Pancreas (tissue), 10 donors: ENCODE results near the gene KLHL26. TPM values are rescaled to one million over a fixed set of nuclear protein-coding genes. Genes with fewer than 3 reads are reported as not detected.
A peak's percentile ranks its signal among the peaks of the same experiment; 100 is the strongest.

ENCODE experiments used
- ATAC-seq, 4 donors: fragments of 200-7000 bp; cut with Tn5 transposase; one replicate each; pipeline versions ENCODE4 v1.8.0 to v1.9.1; 2020; ENCODE audit warnings: mild to moderate bottlenecking in 4 of 4, moderate library complexity in 4 of 4
- DNase-seq, 6 donors: peaks; one replicate each; pipeline ENCODE4 v3.0.0-alpha.2; 2020
- FAIRE-seq: peaks from 2 replicates; lab custom pipeline; 2012; peaks lifted over from hg19 to GRCh38; lab: Jason Lieb, UNC
- H3K27ac ChIP-seq, 4 donors: fragments of 200-600 bp; sonication (generic); 1 replicate in 3 of 4; 2 replicates in 1 of 4; pipeline versions ENCODE4 v1.5.0 to v1.8.0; 2020
- H3K27me3 ChIP-seq, 4 donors: fragments of 200-600 bp; one replicate each; pipeline ENCODE4 v1.8.0; 2021
- H3K36me3 ChIP-seq, 3 donors: fragments of 200-600 bp; sonication (generic) in 1 of 3; one replicate each; pipeline versions ENCODE4 v1.5.0 to v1.8.0; 2020 to 2021
- H3K4me1 ChIP-seq, 3 donors: fragments of 200-600 bp; one replicate each; pipeline ENCODE4 v1.8.0; 2021
- H3K4me3 ChIP-seq, 4 donors: fragments of 200-600 bp; sonication (generic) in 2 of 4; one replicate each; pipeline versions ENCODE4 v1.5.0 to v1.8.0; 2020 to 2021
- H3K9me3 ChIP-seq, 4 donors: fragments of 200-600 bp; one replicate each; pipeline ENCODE4 v1.8.0; 2021
- WGBS, 2 donors: extraction: QIAGEN DNeasy Blood & Tissue Kit; methylation state at CpG; one replicate each; pipeline ENCODE4 v1.1.7; 2013; 5-methylcytosine and 5-hydroxymethylcytosine counted together
- intact Hi-C, 3 donors: fragments of 100-400 bp; cut with DNase I; formaldehyde crosslinking; loops; one replicate each; pipeline versions ENCODE4 v1.11.1 to v1.14.2; 2022
- polyA plus RNA-seq, 2 donors: library from polyadenylated mRNA; stranded (reverse); fragments of 200-250 nt; gene quantifications; one replicate each; pipeline ENCODE4 v1.2.3, GENCODE V29; 2013
- total RNA-seq, 6 donors: library from RNA; stranded (reverse); fragmentation: NEBNext Ultra II Directional in 4 of 6; extraction: Animal tissue kit (Norgen Biotek cat#: 25700) in 4 of 6; gene quantifications; one replicate each; pipeline versions ENCODE4 v1.2.1 to v1.2.4, GENCODE V29; 2021 to 2023
- TF ChIP-seq, protein P1 (sequence below), 4 donors: fragments of 200-600 bp; sonication (generic) in 3 of 4; IDR thresholded peaks; one replicate each; pipeline versions ENCODE4 v1.5.0 to v1.8.0; 2021; ENCODE audit warnings: antibody characterized with exemption in 4 of 4
- donor health status: healthy with polysubstance abuse.
- donor health status: DM: no; HTN: no; CAD: no; lungs with moderate emphysema.
- donor health status: DM: no; HTN: no; CAD: no.
- donor health status: control.
- donor health status: control.
- donor health status: Bipolar disorder and iron deficiency.
- donor health status: DM: yes; HTN: yes; CAD: no.
- donor health status: DM: no; HTN: no; CAD: no.
- donor health status: DM: no; HTN: no; CAD: no.
- donor health status: DM: yes; HTN: yes; CAD: no.

KLHL26 gene
- total and polyA plus RNA-seq, 8 donors, result 3.2 to 7.8 (median 5.0) TPM

DNA sequence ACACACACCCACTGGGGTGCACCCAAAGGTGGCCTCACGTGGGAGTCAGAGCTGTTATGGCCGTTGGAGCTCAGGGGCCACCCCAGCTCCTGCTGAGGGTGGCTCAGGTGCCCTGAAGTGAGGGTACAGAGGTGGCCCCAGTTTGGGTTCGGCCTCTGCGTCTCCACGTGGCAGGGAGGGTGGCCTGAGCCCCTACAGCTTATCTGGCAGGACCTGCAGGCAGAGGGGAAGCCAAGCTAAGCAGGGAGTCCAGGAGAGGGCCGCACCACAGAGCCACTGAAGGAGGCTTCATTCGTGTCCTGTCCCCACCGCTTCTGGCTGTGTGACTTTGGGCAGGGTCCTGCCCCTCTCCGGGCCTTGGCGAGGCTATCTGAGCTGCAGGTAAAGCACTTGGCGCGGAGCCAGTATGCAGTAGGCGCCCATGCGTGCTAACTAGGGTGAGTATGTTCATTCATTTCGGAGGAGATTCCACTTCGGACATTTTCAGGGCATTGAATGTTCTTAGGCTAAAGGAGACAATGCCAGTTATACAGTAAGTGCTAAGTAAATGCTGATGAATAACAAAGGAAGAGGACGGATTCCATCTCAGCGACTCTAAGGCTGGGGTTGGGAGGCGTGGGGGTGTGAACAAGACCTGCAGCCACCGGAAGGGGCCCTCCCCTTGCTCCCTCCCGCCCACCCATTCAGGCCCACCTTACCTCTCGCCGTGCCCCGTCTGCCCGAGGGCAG, 43.3 kb upstream of the KLHL26 start:
- H3K27me3 ChIP-seq, result no peaks in the 10 kb centered on the region
- TF ChIP-seq, protein P1, sequence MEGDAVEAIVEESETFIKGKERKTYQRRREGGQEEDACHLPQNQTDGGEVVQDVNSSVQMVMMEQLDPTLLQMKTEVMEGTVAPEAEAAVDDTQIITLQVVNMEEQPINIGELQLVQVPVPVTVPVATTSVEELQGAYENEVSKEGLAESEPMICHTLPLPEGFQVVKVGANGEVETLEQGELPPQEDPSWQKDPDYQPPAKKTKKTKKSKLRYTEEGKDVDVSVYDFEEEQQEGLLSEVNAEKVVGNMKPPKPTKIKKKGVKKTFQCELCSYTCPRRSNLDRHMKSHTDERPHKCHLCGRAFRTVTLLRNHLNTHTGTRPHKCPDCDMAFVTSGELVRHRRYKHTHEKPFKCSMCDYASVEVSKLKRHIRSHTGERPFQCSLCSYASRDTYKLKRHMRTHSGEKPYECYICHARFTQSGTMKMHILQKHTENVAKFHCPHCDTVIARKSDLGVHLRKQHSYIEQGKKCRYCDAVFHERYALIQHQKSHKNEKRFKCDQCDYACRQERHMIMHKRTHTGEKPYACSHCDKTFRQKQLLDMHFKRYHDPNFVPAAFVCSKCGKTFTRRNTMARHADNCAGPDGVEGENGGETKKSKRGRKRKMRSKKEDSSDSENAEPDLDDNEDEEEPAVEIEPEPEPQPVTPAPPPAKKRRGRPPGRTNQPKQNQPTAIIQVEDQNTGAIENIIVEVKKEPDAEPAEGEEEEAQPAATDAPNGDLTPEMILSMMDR (IDR thresholded peaks at IDR 0.05), result no peak
- intact Hi-C loops, result no loop called here
- ATAC-seq (no peak), DNase-seq (peak in 1 of 6 donors; percentile 84), FAIRE-seq (no peak)
- peaks cover 0 to 6% (median 0%) of the 10 kb centered on the region in 3 donors for H3K36me3 ChIP-seq
- no peak overlapping the region for H3K27ac ChIP-seq
- WGBS, 2 donors, result 38 to 43% methylated on average over 21 to 25 of the region's 25 CpGs
- no peaks in the 10 kb centered on the region for H3K9me3 ChIP-seq
- H3K4me3 ChIP-seq, result peak overlapping the region in 2 of 4 donors; percentile 19 to 38
- H3K4me1 ChIP-seq, result peaks cover 5 to 16% (median 8%) of the 10 kb centered on the region in 3 donors

DNA sequence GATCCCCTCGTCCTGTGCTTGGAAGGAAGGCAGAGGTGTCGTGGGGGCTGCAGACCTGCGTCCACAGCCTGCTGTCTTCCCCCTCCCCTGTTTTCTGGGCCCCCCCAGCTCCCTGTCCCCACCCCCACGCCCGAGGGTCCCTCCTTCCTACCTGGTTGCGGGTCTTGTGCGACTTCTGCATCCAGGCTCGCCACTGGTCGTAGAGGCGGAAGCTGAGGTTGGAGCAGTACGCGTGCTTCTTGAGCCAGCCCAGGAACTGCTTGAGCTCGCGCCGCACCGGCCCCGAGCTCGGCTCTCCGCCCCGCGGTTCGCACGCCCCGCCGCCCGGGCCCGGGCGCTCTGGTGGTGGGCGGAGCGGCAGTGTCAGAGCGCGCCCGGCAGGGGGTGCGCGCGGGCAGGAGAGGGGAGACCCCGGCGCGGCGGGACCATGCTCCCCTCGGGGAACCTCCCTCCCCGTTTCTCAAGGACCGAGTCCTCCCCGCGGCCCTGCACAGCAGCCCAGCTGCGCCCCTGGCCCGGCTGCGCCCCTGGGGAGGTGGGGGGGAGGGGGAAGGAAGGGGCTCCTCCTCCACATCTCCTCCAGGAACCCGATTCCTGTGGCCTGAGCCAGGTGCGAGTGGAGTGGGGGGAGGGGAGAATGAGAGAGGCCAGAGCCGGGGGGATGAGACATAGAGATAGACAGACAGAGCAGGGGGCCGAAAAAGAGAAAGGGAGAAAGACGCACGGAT, 42.6 kb upstream of the KLHL26 start:
- Histone ChIP-seq H3K4me1 (peaks cover 5 to 16% (median 8%) of the 10 kb centered on the region in 3 donors), H3K27ac (no peak overlapping the region), H3K4me3 (peak overlapping the region in 2 of 4 donors; percentile 19 to 38), H3K36me3 (peaks cover 0 to 6% (median 0%) of the 10 kb centered on the region in 3 donors), H3K9me3 (no peaks in the 10 kb centered on the region), H3K27me3 (no peaks in the 10 kb centered on the region)
- DNase-seq (peak; percentile 51 to 90 (median 74)), ATAC-seq (peak; percentile 70 to 86 (median 81)), FAIRE-seq (no peak)
- TF ChIP-seq, protein P1 (IDR thresholded peaks at IDR 0.05), result peak; percentile 78 to 89 (median 82)
- intact Hi-C loops, result no loop called here
- WGBS, 2 donors, result 1 to 2% methylated on average over 41 to 54 of the region's 54 CpGs

DNA sequence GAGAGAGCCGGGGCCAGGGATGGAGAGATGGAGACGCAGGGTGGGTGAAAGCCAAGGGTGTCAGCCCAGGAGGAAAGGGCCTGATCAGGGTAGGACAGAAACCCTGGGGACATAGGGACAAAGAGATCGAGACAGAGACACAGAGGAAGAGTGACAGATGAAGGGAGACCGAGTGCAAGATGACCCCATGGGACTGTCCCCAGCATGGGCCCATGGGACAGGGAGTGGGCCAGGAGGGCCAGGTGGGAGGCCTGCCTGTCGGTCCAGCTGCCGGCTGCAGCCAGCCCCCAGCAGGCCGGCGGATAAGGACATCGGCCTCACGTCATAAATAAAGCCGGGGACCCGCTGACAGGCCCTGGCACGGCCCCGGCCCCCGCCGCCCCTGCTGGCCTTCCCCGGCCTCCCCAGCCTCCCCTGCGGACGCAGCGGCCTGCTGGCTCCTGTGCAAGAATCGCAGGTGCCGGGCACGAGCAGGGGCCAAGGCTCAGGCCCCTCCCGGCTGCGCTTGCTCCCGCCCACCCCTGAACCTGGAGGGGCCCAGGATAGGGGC, 41.9 kb upstream of the KLHL26 start:
- intact Hi-C loops, result loop anchor here in 1 of 3 donors (5.0 kb wide), 1 partner anchor 252 kb away; no protein-coding TSS in a partner anchor
- no peaks in the 10 kb centered on the region for H3K27me3 ChIP-seq
- DNase-seq (peak in 1 of 6 donors; percentile 77), FAIRE-seq (no peak), ATAC-seq (no peak)
- no peak overlapping the region for H3K27ac ChIP-seq
- peak overlapping the region in 2 of 4 donors; percentile 19 to 38 for H3K4me3 ChIP-seq
- 25 to 36% methylated on average over 21 to 26 of the region's 26 CpGs for WGBS, 2 donors
- H3K9me3 ChIP-seq, result no peaks in the 10 kb centered on the region
- H3K4me1 ChIP-seq, result peaks cover under 1 to 12% (median 8%) of the 10 kb centered on the region in 3 donors
- peaks cover 0 to 6% (median 0%) of the 10 kb centered on the region in 3 donors for H3K36me3 ChIP-seq
- TF ChIP-seq, protein P1 (IDR thresholded peaks at IDR 0.05), result no peak

DNA sequence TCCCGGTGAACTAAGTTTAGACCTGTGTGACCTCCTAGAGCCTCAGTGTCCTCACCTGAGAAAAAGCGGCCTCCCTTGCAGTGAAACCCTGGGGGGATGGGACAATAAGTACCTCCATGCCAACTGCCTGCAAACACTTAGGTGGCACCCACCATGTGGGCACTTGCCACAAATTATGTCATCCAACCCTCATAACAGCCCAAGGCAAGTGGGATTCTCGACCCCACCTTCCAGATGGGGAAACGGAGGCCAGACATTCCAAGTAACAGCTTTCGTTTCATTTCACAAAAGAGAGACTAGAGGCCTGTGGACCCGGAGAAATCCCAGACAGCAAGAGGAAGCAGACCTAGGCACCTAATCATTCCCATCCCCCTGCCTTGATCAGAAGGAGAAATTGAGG, 41.4 kb upstream of the KLHL26 start:
- DNase-seq, result no peak
- intact Hi-C loops, result loop anchor here in 1 of 3 donors (5.0 kb wide), 1 partner anchor 252 kb away; no protein-coding TSS in a partner anchor
- no peak overlapping the region for H3K4me3 ChIP-seq
- TF ChIP-seq, protein P1 (IDR thresholded peaks at IDR 0.05), result no peak
- H3K4me1 ChIP-seq, result peaks cover 0 to 10% (median 8%) of the 10 kb centered on the region in 3 donors
- FAIRE-seq, result no peak
- 71 to 75% methylated on average over 6 of the region's 6 CpGs for WGBS, 2 donors
- peaks cover 0 to 6% (median 0%) of the 10 kb centered on the region in 3 donors for H3K36me3 ChIP-seq
- no peak overlapping the region for H3K27ac ChIP-seq
- H3K27me3 ChIP-seq, result no peaks in the 10 kb centered on the region
- no peaks in the 10 kb centered on the region for H3K9me3 ChIP-seq
- ATAC-seq, result no peak
